ENCODE data around the gene SNU13.

The SNU13 gene

GRCh38 chr22:41681616-41682015 lies 7.1 kb downstream of the SNU13 start:
- peak overlapping the region; percentile 81 for H3K4me3 ChIP-seq (ENCODE audit: low read depth, low read length)
- CTCF ChIA-PET = interaction anchor here (6.5 kb wide), 1 partner anchor 15 kb away, joined by 43 read pairs; no protein-coding TSS in a partner anchor
- no peak overlapping the region for H3K27ac ChIP-seq (ENCODE audit: extremely low read depth, low read depth, low read length)
- H3K9me3 ChIP-seq (ENCODE audit: control insufficient read depth, insufficient read depth, low read depth, low read length) = no peaks in the 10 kb centered on the region
- H3K4me1 ChIP-seq (ENCODE audit: control insufficient read depth, insufficient read depth, low read length) = peaks cover 4% of the 10 kb centered on the region; the same call in 1 of the 2 replicates
- POLR2A ChIA-PET = interaction anchor here (1.5 kb wide), 1 partner anchor 15 kb away, joined by 14 read pairs; no protein-coding TSS in a partner anchor
- TF ChIP-seq ATF2 (tag by site-specific recombination; IDR thresholded peaks at IDR 0.05; ENCODE audit: low read depth) (peak; percentile 60; the same call in 1 of the 2 replicates), ZNF530 (tag by site-specific recombination; IDR thresholded peaks at IDR 0.05; ENCODE audit: low read depth) (no peak), ZNF140 (tag by site-specific recombination; IDR thresholded peaks at IDR 0.05) (peak; percentile 50; the same call in 1 of the 2 replicates), ZNF24 (tag by site-specific recombination; IDR thresholded peaks at IDR 0.05) (no peak), ZNF19 (tag by site-specific recombination; IDR thresholded peaks at IDR 0.05; ENCODE audit: low read depth) (no peak), ZNF544 (tag by site-specific recombination; IDR thresholded peaks at IDR 0.05) (no peak), ZNF175 (tag by site-specific recombination; IDR thresholded peaks at IDR 0.05) (no peak), PRDM4 (tag by site-specific recombination; IDR thresholded peaks at IDR 0.05) (no peak)
- peaks cover 40 to 45% of the 10 kb centered on the region in 2 experiments for H3K36me3 ChIP-seq (ENCODE audit: control insufficient read depth in 2 of 2, insufficient read depth in 1 of 2, low read length in 2 of 2)

- TF ChIP-seq ZSCAN23 (tag by site-specific recombination; IDR thresholded peaks at IDR 0.05) (no peak), ZNF112 (tag by site-specific recombination; IDR thresholded peaks at IDR 0.05) (no peak), ZNF426 (tag by site-specific recombination; IDR thresholded peaks at IDR 0.05) (no peak), ZNF155 (tag by site-specific recombination; IDR thresholded peaks at IDR 0.05) (no peak), GLIS2 (tag by site-specific recombination; IDR thresholded peaks at IDR 0.05) (no peak), HOXD13 (CRISPR knock-in tag; IDR thresholded peaks at IDR 0.05; ENCODE audit: borderline replicate concordance) (no peak), ZNF19 (tag by site-specific recombination; IDR thresholded peaks at IDR 0.05; ENCODE audit: low read depth) (no peak), PBX3 (CRISPR knock-in tag; IDR thresholded peaks at IDR 0.05) (no peak), PRDM1 (tag by site-specific recombination; IDR thresholded peaks at IDR 0.05) (no peak), ZNF76 (tag by site-specific recombination; IDR thresholded peaks at IDR 0.05; ENCODE audit: borderline replicate concordance, low read depth) (no peak), PRDM2 (tag by site-specific recombination; IDR thresholded peaks at IDR 0.05; ENCODE audit: borderline replicate concordance) (no peak), ZNF2 (tag by site-specific recombination; IDR thresholded peaks at IDR 0.05) (no peak), SALL2 (tag by site-specific recombination; IDR thresholded peaks at IDR 0.05; ENCODE audit: borderline replicate concordance) (no peak), ZBTB1 (tag by site-specific recombination; IDR thresholded peaks at IDR 0.05) (no peak), BCL11A (tag by site-specific recombination; IDR thresholded peaks at IDR 0.05; ENCODE audit: low read depth) (no peak), ZNF350 (tag by site-specific recombination; IDR thresholded peaks at IDR 0.05) (no peak)
- Histone ChIP-seq H3K4me3 (ENCODE audit: low read depth, low read length) (no peak overlapping the region), H3K9me3 (ENCODE audit: control insufficient read depth, insufficient read depth, low read depth, low read length) (no peaks in the 10 kb centered on the region), H3K36me3 (ENCODE audit: control insufficient read depth in 2 of 2, insufficient read depth in 1 of 2, low read length in 2 of 2) (peaks cover 57 to 66% of the 10 kb centered on the region in 2 experiments), H3K4me1 (ENCODE audit: control insufficient read depth, insufficient read depth, low read length) (0 out of 2 replicates have a peak, but pooled peaks cover 3% of the 10 kb centered on the region), H3K27ac (ENCODE audit: extremely low read depth, low read depth, low read length) (no peak overlapping the region)
- CTCF ChIA-PET = interaction anchor here (1.0 to 1.5 kb wide), 2 partner anchors 9 to 102 kb away, joined by 3 to 10 read pairs; no protein-coding TSS in a partner anchor
- POLR2A ChIA-PET = no interaction called here
Observed at GRCh38 chr22:41676134-41676533, 12.5 kb downstream of the SNU13 start.
